K562 (cell line): ENCODE results near the gene CDC26. TPM values are rescaled to one million over a fixed set of nuclear protein-coding genes. Genes with fewer than 3 reads are reported as not detected.
A peak's percentile ranks its signal among the peaks of the same experiment; 100 is the strongest.

ENCODE experiments used
- ATAC-seq: fragments of 200-7000 bp; cut with Tn5 transposase; 3 replicates; pipeline ENCODE4 v1.9.1; 2020; ENCODE audit warnings: moderate library complexity
- BruUV-seq: library from RNA; stranded (reverse); fragments of 400-500 nt; replicated peaks from 2 replicates; lab custom pipeline; 2021; lab: Mats Ljungman, UMichigan
- CTCF ChIA-PET: fragments of 300-600 bp; formaldehyde crosslinking; extraction: SDS; loops from one replicate; lab custom pipeline; 2021; ENCODE audit warnings: low intra/inter-chr PET ratio; lab: Yijun Ruan, JAX
- POLR2A ChIA-PET: fragments of 300-600, 350-650 bp; sonication (Branson Sonifier 250); formaldehyde crosslinking; extraction: SDS; loops from one replicate; lab custom pipeline; 2021; ENCODE audit warnings: antibody characterized with exemption, inconsistent platforms; lab: Yijun Ruan, JAX
- DNase-seq, 4 experiments: peaks; one replicate each; pipeline versions ENCODE4 v3.0.0 to v3.0.0-alpha.2; 2011 to 2018; ENCODE audit warnings: low spot score in 3 of 4, mixed read lengths in 3 of 4; ENCODE audit errors: extremely low read depth in 1 of 4
- FAIRE-seq: peaks from 2 replicates; lab custom pipeline; 2011; peaks lifted over from hg19 to GRCh38; lab: Jason Lieb, UNC
- H2AFZ ChIP-seq: 2 replicates; pipeline ENCODE4 v1.6.0; 2011; ENCODE audit warnings: low read depth, low read length, control low read depth, inconsistent platforms
- H3K27ac ChIP-seq: fragments of 200-600 bp; 3 replicates; pipeline ENCODE4 v1.8.0; 2011; ENCODE audit warnings: low read depth, mild to moderate bottlenecking, control low read depth, inconsistent platforms, low read length, moderate library complexity, mixed read lengths; ENCODE audit errors: extremely low read depth
- H3K27me3 ChIP-seq, 2 experiments: fragments of 300-600 bp in 1 of 2; 2 replicates in 1 of 2; 3 replicates in 1 of 2; pipeline versions ENCODE4 v1.6.0 to v1.8.0; 2011; ENCODE audit warnings: inconsistent platforms in 2 of 2, low read length in 2 of 2, mild to moderate bottlenecking in 1 of 2, mixed read lengths in 1 of 2, moderate library complexity in 1 of 2; ENCODE audit not compliant: control insufficient read depth in 2 of 2, insufficient read depth in 2 of 2
- H3K36me3 ChIP-seq: fragments of 300-600 bp; 3 replicates; pipeline ENCODE4 v1.8.0; 2011; ENCODE audit warnings: mild to moderate bottlenecking, low read length, inconsistent platforms; ENCODE audit not compliant: control insufficient read depth, insufficient read depth
- H3K4me1 ChIP-seq, 2 experiments: fragments of 200-600 bp in 1 of 2; replicated peaks in 1 of 2; 2 replicates in 1 of 2; 3 replicates in 1 of 2; pipeline versions ENCODE4 v1.5.1 to v1.8.0; 2011; ENCODE audit warnings: inconsistent platforms in 2 of 2, low read length in 2 of 2, mild to moderate bottlenecking in 1 of 2, mixed read lengths in 1 of 2, moderate library complexity in 1 of 2; ENCODE audit not compliant: control insufficient read depth in 2 of 2, insufficient read depth in 2 of 2
- H3K4me2 ChIP-seq: 2 replicates; pipeline ENCODE4 v1.6.1; 2011; ENCODE audit warnings: low read length, control low read depth, inconsistent platforms, mixed read lengths; ENCODE audit not compliant: insufficient read depth
- H3K4me3 ChIP-seq: fragments of 200-600 bp; sonication (generic), shearing (Covaris generic); 2 replicates; pipeline ENCODE4 v1.5.1; 2016; ENCODE audit warnings: control low read depth, inconsistent platforms
- H3K79me2 ChIP-seq: fragments of 200-600 bp; 3 replicates; pipeline ENCODE4 v1.8.0; 2011; ENCODE audit warnings: low read length, inconsistent platforms; ENCODE audit not compliant: control insufficient read depth, insufficient read depth
- H3K9ac ChIP-seq, 2 experiments: 2 replicates each; pipeline versions ENCODE4 v1.6.0 to v1.6.1; 2011; ENCODE audit warnings: low read depth in 2 of 2, low read length in 2 of 2, control low read depth in 1 of 2, inconsistent platforms in 1 of 2, mild to moderate bottlenecking in 1 of 2, mixed read lengths in 1 of 2; ENCODE audit not compliant: insufficient read depth in 1 of 2
- H3K9me1 ChIP-seq: one replicate; pipeline ENCODE4 v1.6.0; 2011; ENCODE audit warnings: inconsistent platforms, mild to moderate bottlenecking, low read length, moderate library complexity; ENCODE audit not compliant: control insufficient read depth, insufficient read depth
- H3K9me3 ChIP-seq: replicated peaks from 2 replicates; pipeline ENCODE4 v1.5.1; 2011; ENCODE audit warnings: low read depth, low read length, inconsistent platforms; ENCODE audit not compliant: control insufficient read depth, insufficient read depth
- H4K20me1 ChIP-seq: replicated peaks from 2 replicates; pipeline ENCODE4 v1.6.1; 2011; ENCODE audit warnings: low read length, inconsistent platforms, mixed read lengths; ENCODE audit not compliant: control insufficient read depth, insufficient read depth
- KDM1A ChIP-seq, 2 experiments: fragments of 450-650 bp; IDR thresholded peaks; 2 replicates each; pipeline ENCODE4 v1.6.1; 2016; ENCODE audit warnings: mild to moderate bottlenecking in 2 of 2
- WGBS: fragments of 100-300 bp; shearing (Covaris generic); methylation state at CpG from one replicate; pipeline ENCODE4 v1.1.6; 2016; ENCODE audit warnings: low coverage, mixed read lengths; ENCODE audit not compliant: insufficient coverage; ENCODE audit errors: missing lambda C conversion rate; 5-methylcytosine and 5-hydroxymethylcytosine counted together
- in situ Hi-C: fragments of 300-500 bp; cut with MboI; formaldehyde crosslinking; loops from 4 replicates; pipeline ENCODE4 v1.15.0; 2018; ENCODE audit warnings: inconsistent platforms, mixed read lengths
- intact Hi-C: fragments of 100-400 bp; cut with micrococcal nuclease; formaldehyde crosslinking; loops from 2 replicates; pipeline ENCODE4 v1.14.2; 2022
- polyA plus RNA-seq, 8 experiments: library from polyadenylated mRNA; depleted of rRNA in 4 of 8; stranded (reverse) in 5 of 8; unstranded in 3 of 8; fragments of >200 nt; fragmentation: Nextera tagmentation in 2 of 8; fragmentation: Illumina TruSeq in 1 of 8; extraction: Ambion mirVana in 2 of 8; extraction: Trizol in 1 of 8; gene quantifications; 2 replicates each; pipeline versions ENCODE4 v1.2.1 to v1.2.3, GENCODE V29; 2011 to 2014; ENCODE audit warnings: inconsistent platforms in 1 of 8, missing spikeins in 1 of 8
- total RNA-seq, 7 experiments: library from RNA; depleted of rRNA in 6 of 7; stranded (reverse); fragments of >200 nt in 6 of 7; fragmentation: Illumina TruSeq in 2 of 7; extraction: Trizol in 2 of 7; gene quantifications; 2 replicates each; pipeline versions ENCODE4 v1.2.1 to v1.2.3, GENCODE V29; 2011 to 2021; ENCODE audit warnings: low replicate concordance in 1 of 7
- TF ChIP-seq, protein P1 (sequence below): fragments of 450-650 bp; conservative IDR thresholded peaks from 2 replicates; pipeline ENCODE4 v1.6.1; 2016; ENCODE audit warnings: missing genetic modification characterization, low read depth, mild to moderate bottlenecking, missing compliant biosample characterization, moderate library complexity
- TF ChIP-seq, protein P2 (sequence below): sonication (generic); formaldehyde crosslinking; IDR thresholded peaks from 2 replicates; pipeline ENCODE4 v1.8.0; 2022; ENCODE audit warnings: mild to moderate bottlenecking, missing genetic modification reagents, borderline replicate concordance

Gene CDC26
- total and polyA plus RNA-seq, 9 of the 15 experiments (the other 6 are each of a cell fraction or from before 2014, with no cell fraction given): 33.0 to 147 (median 60.0) TPM

DNA sequence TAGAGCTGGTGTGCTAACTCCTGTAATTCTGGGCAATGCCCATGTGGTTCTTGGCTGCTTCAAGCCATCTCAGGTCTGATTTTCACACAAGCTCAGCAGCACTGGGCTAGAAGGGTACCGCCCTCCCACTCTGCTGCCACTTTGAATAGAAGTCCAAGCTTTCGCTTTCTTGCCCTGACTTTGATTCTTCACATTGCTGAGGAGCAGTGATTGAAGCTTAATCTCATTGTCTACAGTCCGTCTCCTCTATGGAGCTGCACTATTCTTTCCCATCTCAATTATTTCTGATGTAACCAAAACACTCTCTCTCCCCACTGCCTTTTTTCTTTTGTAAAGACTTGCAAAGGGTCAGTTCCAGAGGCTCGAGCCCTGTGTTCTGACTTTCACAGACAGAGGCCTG lies 40.7 kb upstream of the CDC26 start:
- no peak overlapping the region for H3K4me2 ChIP-seq
- no peak overlapping the region for H2AFZ ChIP-seq
- 0 out of 2 replicates have a peak, but pooled peaks cover 3% of the 10 kb centered on the region for H4K20me1 ChIP-seq
- no peaks in the 10 kb centered on the region for H3K79me2 ChIP-seq
- H3K9me1 ChIP-seq: no peaks in the 10 kb centered on the region
- DNase-seq (no peak), FAIRE-seq (no peak), ATAC-seq (no peak)
- H3K4me1 ChIP-seq: no peaks in the 10 kb centered on the region
- H3K9ac ChIP-seq: no peak overlapping the region
- BruUV-seq: no TSS peak
- H3K27ac ChIP-seq: no peak overlapping the region
- peak; percentile 58 to 61; a peak in 3 of 4 replicates for TF ChIP-seq KDM1A (IDR thresholded peaks at IDR 0.05)
- TF ChIP-seq, protein P1, sequence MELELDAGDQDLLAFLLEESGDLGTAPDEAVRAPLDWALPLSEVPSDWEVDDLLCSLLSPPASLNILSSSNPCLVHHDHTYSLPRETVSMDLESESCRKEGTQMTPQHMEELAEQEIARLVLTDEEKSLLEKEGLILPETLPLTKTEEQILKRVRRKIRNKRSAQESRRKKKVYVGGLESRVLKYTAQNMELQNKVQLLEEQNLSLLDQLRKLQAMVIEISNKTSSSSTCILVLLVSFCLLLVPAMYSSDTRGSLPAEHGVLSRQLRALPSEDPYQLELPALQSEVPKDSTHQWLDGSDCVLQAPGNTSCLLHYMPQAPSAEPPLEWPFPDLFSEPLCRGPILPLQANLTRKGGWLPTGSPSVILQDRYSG (tag): no peak
- TF ChIP-seq, protein P2, sequence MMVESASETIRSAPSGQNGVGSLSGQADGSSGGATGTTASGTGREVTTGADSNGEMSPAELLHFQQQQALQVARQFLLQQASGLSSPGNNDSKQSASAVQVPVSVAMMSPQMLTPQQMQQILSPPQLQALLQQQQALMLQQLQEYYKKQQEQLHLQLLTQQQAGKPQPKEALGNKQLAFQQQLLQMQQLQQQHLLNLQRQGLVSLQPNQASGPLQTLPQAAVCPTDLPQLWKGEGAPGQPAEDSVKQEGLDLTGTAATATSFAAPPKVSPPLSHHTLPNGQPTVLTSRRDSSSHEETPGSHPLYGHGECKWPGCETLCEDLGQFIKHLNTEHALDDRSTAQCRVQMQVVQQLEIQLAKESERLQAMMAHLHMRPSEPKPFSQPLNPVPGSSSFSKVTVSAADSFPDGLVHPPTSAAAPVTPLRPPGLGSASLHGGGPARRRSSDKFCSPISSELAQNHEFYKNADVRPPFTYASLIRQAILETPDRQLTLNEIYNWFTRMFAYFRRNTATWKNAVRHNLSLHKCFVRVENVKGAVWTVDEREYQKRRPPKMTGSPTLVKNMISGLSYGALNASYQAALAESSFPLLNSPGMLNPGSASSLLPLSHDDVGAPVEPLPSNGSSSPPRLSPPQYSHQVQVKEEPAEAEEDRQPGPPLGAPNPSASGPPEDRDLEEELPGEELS (CRISPR knock-in tag): no peak
- in situ Hi-C loops (no loop called here), intact Hi-C loops (no loop called here)
- H3K36me3 ChIP-seq: no peaks in the 10 kb centered on the region
- no peaks in the 10 kb centered on the region for H3K9me3 ChIP-seq
- no peak overlapping the region for H3K4me3 ChIP-seq
- H3K27me3 ChIP-seq: peaks cover 11 to 41% of the 10 kb centered on the region in 2 experiments; a peak in 4 of 5 replicates
- 15% methylated on average over 4 of the region's 4 CpGs for WGBS
- ChIA-PET POLR2A (interaction anchor here (0.8 kb wide), 1 partner anchor 94 kb away, joined by 4 read pairs; the partner anchor contains the start of genes C9orf43 and POLE3), CTCF (no interaction called here)
